HEK293 (cell line): ENCODE data around the gene CDKAL1.

ENCODE experiments used
- CTCF ChIA-PET: fragments of 350-600 bp; formaldehyde crosslinking; extraction: SDS; loops from one replicate; lab custom pipeline; 2021; ENCODE audit warnings: antibody characterized with exemption; lab: Yijun Ruan, JAX
- POLR2A ChIA-PET: fragments of 300-600 bp; formaldehyde crosslinking; extraction: SDS; loops from one replicate; lab custom pipeline; 2020; ENCODE audit warnings: antibody characterized with exemption, inconsistent platforms; lab: Yijun Ruan, JAX
- H3K27ac ChIP-seq: fragments of 200-500 bp; sonication (Bioruptor generic); 2 replicates; pipeline ENCODE4 v1.5.1; 2014; ENCODE audit warnings: low read depth, low read length, control low read depth, inconsistent platforms; ENCODE audit errors: extremely low read depth
- H3K36me3 ChIP-seq, 2 experiments: fragments of 200-500 bp in 1 of 2; sonication (Bioruptor generic) in 1 of 2; 1 replicate in 1 of 2; 2 replicates in 1 of 2; pipeline ENCODE4 v1.5.1; 2014 to 2017; ENCODE audit warnings: inconsistent platforms in 2 of 2, low read length in 2 of 2; ENCODE audit not compliant: control insufficient read depth in 2 of 2, insufficient read depth in 1 of 2
- H3K4me1 ChIP-seq: fragments of 200-500 bp; sonication (Bioruptor generic); 2 replicates; pipeline ENCODE4 v1.5.1; 2014; ENCODE audit warnings: mild to moderate bottlenecking, low read length, inconsistent platforms; ENCODE audit not compliant: control insufficient read depth, insufficient read depth
- H3K4me3 ChIP-seq: 2 replicates; pipeline ENCODE4 v1.5.1; 2011; ENCODE audit warnings: low read depth, mild to moderate bottlenecking, control low read depth, low read length, moderate library complexity
- H3K9me3 ChIP-seq: fragments of 200-500 bp; sonication (Bioruptor generic); 2 replicates; pipeline ENCODE4 v1.5.1; 2014; ENCODE audit warnings: low read depth, low read length, inconsistent platforms; ENCODE audit not compliant: control insufficient read depth, insufficient read depth
- GLIS1 ChIP-seq: fragments of 450-650 bp; formaldehyde crosslinking; IDR thresholded peaks from 2 replicates; pipeline ENCODE4 v1.5.1; 2016; ENCODE audit warnings: missing biosample characterization, missing genetic modification characterization
- GLIS2 ChIP-seq: fragments of 450-650 bp; formaldehyde crosslinking; IDR thresholded peaks from 2 replicates; pipeline ENCODE4 v1.5.1; 2016; ENCODE audit warnings: missing biosample characterization, missing genetic modification characterization
- HOXA7 ChIP-seq: sonication (generic); formaldehyde crosslinking; IDR thresholded peaks from 2 replicates; pipeline ENCODE4 v1.8.1; 2022; ENCODE audit warnings: missing genetic modification reagents, borderline replicate concordance
- HOXD13 ChIP-seq: sonication (generic); formaldehyde crosslinking; IDR thresholded peaks from 2 replicates; pipeline ENCODE4 v1.8.0; 2022; ENCODE audit warnings: missing genetic modification reagents, borderline replicate concordance
- SCRT2 ChIP-seq: fragments of 450-650 bp; formaldehyde crosslinking; IDR thresholded peaks from 2 replicates; pipeline ENCODE4 v1.5.1; 2016; ENCODE audit warnings: missing biosample characterization, missing genetic modification characterization
- SETDB1 ChIP-seq: IDR thresholded peaks from one replicate; pipeline ENCODE4 v1.6.1; 2017; ENCODE audit warnings: mild to moderate bottlenecking, low read length, moderate library complexity, mixed read lengths; ENCODE audit not compliant: insufficient read length
- SP3 ChIP-seq: fragments of 450-650 bp; formaldehyde crosslinking; IDR thresholded peaks from 2 replicates; pipeline ENCODE4 v1.5.1; 2016; ENCODE audit warnings: missing biosample characterization, missing genetic modification characterization
- ZBTB1 ChIP-seq: fragments of 450-650 bp; formaldehyde crosslinking; IDR thresholded peaks from 2 replicates; pipeline ENCODE4 v1.5.1; 2016; ENCODE audit warnings: missing biosample characterization, missing genetic modification characterization
- ZBTB20 ChIP-seq: fragments of 450-650 bp; formaldehyde crosslinking; IDR thresholded peaks from 2 replicates; pipeline ENCODE4 v1.5.1; 2016; ENCODE audit warnings: missing biosample characterization, missing genetic modification characterization
- ZNF184 ChIP-seq: fragments of 450-650 bp; IDR thresholded peaks from 2 replicates; pipeline ENCODE4 v1.5.1; 2018; ENCODE audit warnings: missing biosample characterization, mild to moderate bottlenecking, missing genetic modification characterization
- ZNF202 ChIP-seq: fragments of 450-650 bp; formaldehyde crosslinking; IDR thresholded peaks from 2 replicates; pipeline ENCODE4 v1.5.1; 2016; ENCODE audit warnings: missing biosample characterization, missing genetic modification characterization, borderline replicate concordance
- ZNF37A ChIP-seq: fragments of 450-650 bp; IDR thresholded peaks from 2 replicates; pipeline ENCODE4 v1.5.1; 2018; ENCODE audit warnings: missing biosample characterization, missing genetic modification characterization
- ZNF521 ChIP-seq: fragments of 450-650 bp; formaldehyde crosslinking; IDR thresholded peaks from 2 replicates; pipeline ENCODE4 v1.5.1; 2017; ENCODE audit warnings: missing biosample characterization, mild to moderate bottlenecking, missing genetic modification characterization
- ZNF571 ChIP-seq: fragments of 450-650 bp; formaldehyde crosslinking; IDR thresholded peaks from 2 replicates; pipeline ENCODE4 v1.5.0; 2017; ENCODE audit warnings: missing biosample characterization, missing genetic modification characterization
- ZNF600 ChIP-seq: fragments of 450-650 bp; formaldehyde crosslinking; IDR thresholded peaks from 2 replicates; pipeline ENCODE4 v1.5.1; 2016; ENCODE audit warnings: missing biosample characterization, missing genetic modification characterization
- ZNF621 ChIP-seq: fragments of 450-650 bp; formaldehyde crosslinking; IDR thresholded peaks from 2 replicates; pipeline ENCODE4 v1.5.1; 2017; ENCODE audit warnings: missing biosample characterization, missing genetic modification characterization
- ZNF629 ChIP-seq: fragments of 450-650 bp; formaldehyde crosslinking; IDR thresholded peaks from 2 replicates; pipeline ENCODE4 v1.5.1; 2017; ENCODE audit warnings: missing biosample characterization, missing genetic modification characterization
- ZNF830 ChIP-seq: fragments of 450-650 bp; IDR thresholded peaks from 2 replicates; pipeline ENCODE4 v1.5.0; 2018; ENCODE audit warnings: missing biosample characterization, missing genetic modification characterization, low read depth, mild to moderate bottlenecking, moderate library complexity
- TF ChIP-seq, protein P1 (sequence below): fragments of 450-650 bp; formaldehyde crosslinking; IDR thresholded peaks from 2 replicates; pipeline ENCODE4 v1.5.1; 2016; ENCODE audit warnings: missing biosample characterization, missing genetic modification characterization
- TF ChIP-seq, protein P2 (sequence below): sonication (generic); formaldehyde crosslinking; IDR thresholded peaks from 2 replicates; pipeline ENCODE4 v1.8.1; 2022; ENCODE audit warnings: mild to moderate bottlenecking, moderate library complexity, missing genetic modification reagents
- TF ChIP-seq, protein P3 (sequence below): fragments of 450-650 bp; IDR thresholded peaks from 2 replicates; pipeline ENCODE4 v1.5.1; 2018; ENCODE audit warnings: missing biosample characterization, mild to moderate bottlenecking, missing genetic modification characterization
- TF ChIP-seq, protein P4 (sequence below): fragments of 450-650 bp; formaldehyde crosslinking; IDR thresholded peaks from 2 replicates; pipeline ENCODE4 v1.5.1; 2017; ENCODE audit warnings: missing biosample characterization, missing genetic modification characterization
- TF ChIP-seq, protein P5 (sequence below): fragments of 450-650 bp; formaldehyde crosslinking; IDR thresholded peaks from 2 replicates; pipeline ENCODE4 v1.5.1; 2016; ENCODE audit warnings: missing biosample characterization, missing genetic modification characterization
- TF ChIP-seq, protein P6 (sequence below): fragments of 450-650 bp; formaldehyde crosslinking; IDR thresholded peaks from 2 replicates; pipeline ENCODE4 v1.5.1; 2016; ENCODE audit warnings: missing biosample characterization, missing genetic modification characterization

Gene CDKAL1

DNA sequence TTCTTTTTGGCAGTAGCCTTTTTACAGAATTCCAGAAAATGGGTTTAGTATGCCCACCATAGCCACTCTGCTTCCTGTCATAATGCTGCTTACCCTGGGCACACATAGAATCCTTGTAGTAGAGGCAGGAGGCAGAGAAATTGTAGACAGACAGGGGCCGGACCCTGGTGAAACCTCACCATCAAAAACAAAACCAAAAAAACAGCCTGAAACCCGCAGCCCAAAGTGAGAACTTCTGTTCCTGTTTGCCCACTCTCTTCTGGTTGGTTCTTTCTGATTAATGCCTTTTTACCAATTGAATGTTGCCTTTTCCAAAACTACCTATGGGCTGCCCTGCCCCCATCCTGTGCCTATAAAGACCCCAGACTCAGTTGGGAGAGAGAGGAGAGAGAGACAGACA lies 188.2 kb downstream of the CDKAL1 start (continued):
- TF ChIP-seq, protein P1, sequence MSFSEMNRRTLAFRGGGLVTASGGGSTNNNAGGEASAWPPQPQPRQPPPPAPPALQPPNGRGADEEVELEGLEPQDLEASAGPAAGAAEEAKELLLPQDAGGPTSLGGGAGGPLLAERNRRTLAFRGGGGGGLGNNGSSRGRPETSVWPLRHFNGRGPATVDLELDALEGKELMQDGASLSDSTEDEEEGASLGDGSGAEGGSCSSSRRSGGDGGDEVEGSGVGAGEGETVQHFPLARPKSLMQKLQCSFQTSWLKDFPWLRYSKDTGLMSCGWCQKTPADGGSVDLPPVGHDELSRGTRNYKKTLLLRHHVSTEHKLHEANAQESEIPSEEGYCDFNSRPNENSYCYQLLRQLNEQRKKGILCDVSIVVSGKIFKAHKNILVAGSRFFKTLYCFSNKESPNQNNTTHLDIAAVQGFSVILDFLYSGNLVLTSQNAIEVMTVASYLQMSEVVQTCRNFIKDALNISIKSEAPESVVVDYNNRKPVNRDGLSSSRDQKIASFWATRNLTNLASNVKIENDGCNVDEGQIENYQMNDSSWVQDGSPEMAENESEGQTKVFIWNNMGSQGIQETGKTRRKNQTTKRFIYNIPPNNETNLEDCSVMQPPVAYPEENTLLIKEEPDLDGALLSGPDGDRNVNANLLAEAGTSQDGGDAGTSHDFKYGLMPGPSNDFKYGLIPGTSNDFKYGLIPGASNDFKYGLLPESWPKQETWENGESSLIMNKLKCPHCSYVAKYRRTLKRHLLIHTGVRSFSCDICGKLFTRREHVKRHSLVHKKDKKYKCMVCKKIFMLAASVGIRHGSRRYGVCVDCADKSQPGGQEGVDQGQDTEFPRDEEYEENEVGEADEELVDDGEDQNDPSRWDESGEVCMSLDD: no peak
- TF ChIP-seq, protein P2, sequence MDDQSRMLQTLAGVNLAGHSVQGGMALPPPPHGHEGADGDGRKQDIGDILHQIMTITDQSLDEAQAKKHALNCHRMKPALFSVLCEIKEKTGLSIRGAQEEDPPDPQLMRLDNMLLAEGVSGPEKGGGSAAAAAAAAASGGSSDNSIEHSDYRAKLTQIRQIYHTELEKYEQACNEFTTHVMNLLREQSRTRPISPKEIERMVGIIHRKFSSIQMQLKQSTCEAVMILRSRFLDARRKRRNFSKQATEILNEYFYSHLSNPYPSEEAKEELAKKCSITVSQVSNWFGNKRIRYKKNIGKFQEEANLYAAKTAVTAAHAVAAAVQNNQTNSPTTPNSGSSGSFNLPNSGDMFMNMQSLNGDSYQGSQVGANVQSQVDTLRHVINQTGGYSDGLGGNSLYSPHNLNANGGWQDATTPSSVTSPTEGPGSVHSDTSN (CRISPR knock-in tag): no peak
- TF ChIP-seq ZNF571 (tag by site-specific recombination) (no peak), ZNF621 (no peak), SETDB1 (no peak)

DNA sequence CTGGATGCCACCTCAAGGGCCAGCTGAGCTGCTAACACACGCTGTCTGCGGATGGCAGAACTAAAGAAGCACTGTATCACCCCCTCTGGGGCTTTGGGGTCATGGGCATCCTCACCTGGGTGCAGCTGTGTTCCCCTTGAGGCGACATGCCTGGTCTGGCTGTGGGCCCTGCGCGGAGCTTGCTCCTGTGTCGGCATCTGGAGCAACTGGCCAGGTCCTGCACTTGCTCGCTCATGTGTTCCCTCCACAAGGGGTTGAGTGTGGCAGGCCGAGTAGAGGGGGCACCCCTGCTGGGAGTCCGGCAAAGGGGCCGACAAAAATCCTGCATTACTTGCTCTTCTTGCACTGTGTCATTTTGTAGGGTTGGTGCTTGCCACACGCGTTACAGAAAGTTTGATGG lies 189.0 kb downstream of the CDKAL1 start:
- H3K27ac ChIP-seq: no peak overlapping the region
- no peak overlapping the region for H3K4me3 ChIP-seq
- POLR2A ChIA-PET: no interaction called here
- TF ChIP-seq ZNF629 (tag by site-specific recombination) (no peak), GLIS2 (tag by site-specific recombination) (no peak), GLIS1 (tag by site-specific recombination) (no peak), ZBTB20 (tag by site-specific recombination) (no peak), HOXA7 (no peak), ZNF830 (tag by site-specific recombination) (no peak)
- TF ChIP-seq, protein P3, sequence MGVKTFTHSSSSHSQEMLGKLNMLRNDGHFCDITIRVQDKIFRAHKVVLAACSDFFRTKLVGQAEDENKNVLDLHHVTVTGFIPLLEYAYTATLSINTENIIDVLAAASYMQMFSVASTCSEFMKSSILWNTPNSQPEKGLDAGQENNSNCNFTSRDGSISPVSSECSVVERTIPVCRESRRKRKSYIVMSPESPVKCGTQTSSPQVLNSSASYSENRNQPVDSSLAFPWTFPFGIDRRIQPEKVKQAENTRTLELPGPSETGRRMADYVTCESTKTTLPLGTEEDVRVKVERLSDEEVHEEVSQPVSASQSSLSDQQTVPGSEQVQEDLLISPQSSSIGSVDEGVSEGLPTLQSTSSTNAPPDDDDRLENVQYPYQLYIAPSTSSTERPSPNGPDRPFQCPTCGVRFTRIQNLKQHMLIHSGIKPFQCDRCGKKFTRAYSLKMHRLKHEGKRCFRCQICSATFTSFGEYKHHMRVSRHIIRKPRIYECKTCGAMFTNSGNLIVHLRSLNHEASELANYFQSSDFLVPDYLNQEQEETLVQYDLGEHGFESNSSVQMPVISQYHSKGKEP (tag by site-specific recombination): no peak
- H3K4me1 ChIP-seq: no peaks in the 10 kb centered on the region; the same call in 1 of the 2 replicates
- no peaks in the 10 kb centered on the region for H3K9me3 ChIP-seq
- no peaks in the 10 kb centered on the region for H3K36me3 ChIP-seq
- CTCF ChIA-PET: interaction anchor here (1.2 kb wide), 1 partner anchor 10 kb away, joined by 4 read pairs; no protein-coding TSS in a partner anchor

DNA sequence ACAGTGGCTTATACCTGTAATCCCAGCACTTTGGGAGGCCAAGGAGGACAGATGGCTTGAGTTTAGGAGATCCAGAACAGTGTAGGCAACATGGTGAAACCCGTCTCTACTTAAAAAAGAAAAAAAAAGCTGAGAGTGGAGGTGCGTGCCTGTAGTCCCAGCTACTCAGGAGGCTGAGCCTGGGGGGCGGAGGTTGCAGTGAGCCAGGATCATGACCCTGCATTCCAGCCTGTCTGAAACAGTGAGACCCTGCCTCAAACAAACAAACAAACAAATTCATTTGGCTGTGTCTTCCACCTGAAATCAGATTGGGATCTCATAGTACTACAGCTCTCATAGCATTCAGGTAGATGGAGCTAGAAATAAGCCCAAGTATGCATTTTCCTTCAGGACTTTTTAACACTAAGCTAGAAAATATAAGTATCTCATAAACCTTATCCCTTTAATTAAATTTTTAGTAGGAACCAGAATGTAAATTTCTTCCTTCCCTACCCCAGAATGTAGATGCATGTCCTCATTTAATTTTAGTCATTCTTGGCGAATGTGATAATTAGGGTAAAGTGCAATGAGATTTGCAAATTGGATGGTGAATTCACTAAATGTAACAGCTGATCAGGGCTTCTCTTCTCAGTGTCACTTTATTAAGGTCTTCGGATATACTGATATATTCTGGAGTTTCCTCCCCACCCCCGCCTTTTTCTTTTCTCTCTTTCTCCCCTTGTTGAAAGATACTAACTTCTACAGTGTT lies 190.4 kb downstream of the CDKAL1 start:
- POLR2A ChIA-PET: no interaction called here
- CTCF ChIA-PET: interaction anchor here (0.5 to 1.2 kb wide), 4 partner anchors 8 to 71 kb away, joined by 3 to 4 read pairs (median 4); no protein-coding TSS in a partner anchor
- no peak overlapping the region for H3K27ac ChIP-seq
- H3K9me3 ChIP-seq: no peaks in the 10 kb centered on the region
- H3K36me3 ChIP-seq: no peaks in the 10 kb centered on the region
- no peaks in the 10 kb centered on the region; the same call in 1 of the 2 replicates for H3K4me1 ChIP-seq
- H3K4me3 ChIP-seq: no peak overlapping the region
- TF ChIP-seq ZNF521 (no peak), GLIS1 (tag by site-specific recombination) (no peak), ZBTB1 (tag by site-specific recombination) (no peak), ZNF37A (tag by site-specific recombination) (no peak), SCRT2 (tag by site-specific recombination) (no peak), SETDB1 (no peak), ZNF600 (tag by site-specific recombination) (no peak), ZNF184 (tag by site-specific recombination) (no peak), HOXD13 (CRISPR knock-in tag) (no peak), ZNF202 (tag by site-specific recombination) (no peak), SP3 (no peak)
- TF ChIP-seq, protein P4, sequence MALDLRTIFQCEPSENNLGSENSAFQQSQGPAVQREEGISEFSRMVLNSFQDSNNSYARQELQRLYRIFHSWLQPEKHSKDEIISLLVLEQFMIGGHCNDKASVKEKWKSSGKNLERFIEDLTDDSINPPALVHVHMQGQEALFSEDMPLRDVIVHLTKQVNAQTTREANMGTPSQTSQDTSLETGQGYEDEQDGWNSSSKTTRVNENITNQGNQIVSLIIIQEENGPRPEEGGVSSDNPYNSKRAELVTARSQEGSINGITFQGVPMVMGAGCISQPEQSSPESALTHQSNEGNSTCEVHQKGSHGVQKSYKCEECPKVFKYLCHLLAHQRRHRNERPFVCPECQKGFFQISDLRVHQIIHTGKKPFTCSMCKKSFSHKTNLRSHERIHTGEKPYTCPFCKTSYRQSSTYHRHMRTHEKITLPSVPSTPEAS (tag by site-specific recombination): no peak
- TF ChIP-seq, protein P5, sequence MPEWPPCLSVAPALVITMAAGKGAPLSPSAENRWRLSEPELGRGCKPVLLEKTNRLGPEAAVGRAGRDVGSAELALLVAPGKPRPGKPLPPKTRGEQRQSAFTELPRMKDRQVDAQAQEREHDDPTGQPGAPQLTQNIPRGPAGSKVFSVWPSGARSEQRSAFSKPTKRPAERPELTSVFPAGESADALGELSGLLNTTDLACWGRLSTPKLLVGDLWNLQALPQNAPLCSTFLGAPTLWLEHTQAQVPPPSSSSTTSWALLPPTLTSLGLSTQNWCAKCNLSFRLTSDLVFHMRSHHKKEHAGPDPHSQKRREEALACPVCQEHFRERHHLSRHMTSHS (tag by site-specific recombination): no peak
- TF ChIP-seq, protein P6, sequence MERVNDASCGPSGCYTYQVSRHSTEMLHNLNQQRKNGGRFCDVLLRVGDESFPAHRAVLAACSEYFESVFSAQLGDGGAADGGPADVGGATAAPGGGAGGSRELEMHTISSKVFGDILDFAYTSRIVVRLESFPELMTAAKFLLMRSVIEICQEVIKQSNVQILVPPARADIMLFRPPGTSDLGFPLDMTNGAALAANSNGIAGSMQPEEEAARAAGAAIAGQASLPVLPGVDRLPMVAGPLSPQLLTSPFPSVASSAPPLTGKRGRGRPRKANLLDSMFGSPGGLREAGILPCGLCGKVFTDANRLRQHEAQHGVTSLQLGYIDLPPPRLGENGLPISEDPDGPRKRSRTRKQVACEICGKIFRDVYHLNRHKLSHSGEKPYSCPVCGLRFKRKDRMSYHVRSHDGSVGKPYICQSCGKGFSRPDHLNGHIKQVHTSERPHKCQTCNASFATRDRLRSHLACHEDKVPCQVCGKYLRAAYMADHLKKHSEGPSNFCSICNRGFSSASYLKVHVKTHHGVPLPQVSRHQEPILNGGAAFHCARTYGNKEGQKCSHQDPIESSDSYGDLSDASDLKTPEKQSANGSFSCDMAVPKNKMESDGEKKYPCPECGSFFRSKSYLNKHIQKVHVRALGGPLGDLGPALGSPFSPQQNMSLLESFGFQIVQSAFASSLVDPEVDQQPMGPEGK (tag by site-specific recombination): no peak
